Smooth muscle cell (in vitro differentiated cells): Measurements from ENCODE around the gene REN. TPM values are rescaled to one million over a fixed set of nuclear protein-coding genes. Genes with fewer than 3 reads are reported as not detected.
A peak's percentile ranks its signal among the peaks of the same experiment; 100 is the strongest.

Experiments
- DNase-seq: peaks from one replicate; lab custom pipeline; 2025; ENCODE audit not compliant: unreplicated experiment; lab: John Stamatoyannopoulos, UW
- H2AFZ ChIP-seq: fragments of 200-600 bp; sonication (generic); 2 replicates; pipeline ENCODE4 v1.6.0; 2016; ENCODE audit warnings: antibody characterized with exemption, low read depth, mild to moderate bottlenecking
- H3F3A ChIP-seq: fragments of 200-600 bp; sonication (generic); 2 replicates; pipeline ENCODE4 v1.6.0; 2017; ENCODE audit warnings: antibody characterized with exemption, low read depth
- H3K27ac ChIP-seq: fragments of 200-600 bp; sonication (generic); 2 replicates; pipeline ENCODE4 v1.5.1; 2016; ENCODE audit warnings: low read depth, mild to moderate bottlenecking
- H3K27me3 ChIP-seq: fragments of 200-600 bp; sonication (generic); 2 replicates; pipeline ENCODE4 v1.6.1; 2016; ENCODE audit warnings: low read depth, mild to moderate bottlenecking
- H3K36me3 ChIP-seq: fragments of 200-600 bp; sonication (generic); 2 replicates; pipeline ENCODE4 v1.5.1; 2016; ENCODE audit warnings: low read depth
- H3K4me1 ChIP-seq: fragments of 200-600 bp; sonication (generic); 2 replicates; pipeline ENCODE4 v1.5.1; 2016; ENCODE audit warnings: low read depth
- H3K4me2 ChIP-seq: fragments of 200-600 bp; sonication (generic); 2 replicates; pipeline ENCODE4 v1.6.0; 2016; ENCODE audit warnings: mild to moderate bottlenecking
- H3K4me3 ChIP-seq: fragments of 200-600 bp; sonication (generic); 2 replicates; pipeline ENCODE4 v1.5.1; 2016; ENCODE audit warnings: mild to moderate bottlenecking
- H3K79me2 ChIP-seq: fragments of 200-600 bp; sonication (generic); 2 replicates; pipeline ENCODE4 v1.6.0; 2016; ENCODE audit warnings: low read depth, mild to moderate bottlenecking
- H3K9ac ChIP-seq: fragments of 200-600 bp; sonication (generic); 2 replicates; pipeline ENCODE4 v1.6.0; 2016; ENCODE audit warnings: low read depth
- H3K9me3 ChIP-seq: fragments of 200-600 bp; sonication (generic); replicated peaks from 2 replicates; pipeline ENCODE4 v1.5.1; 2016; ENCODE audit warnings: low read depth
- H4K20me1 ChIP-seq: fragments of 200-600 bp; sonication (generic); 2 replicates; pipeline ENCODE4 v1.6.0; 2016; ENCODE audit warnings: low read depth
- WGBS: methylation state at CpG from one replicate; pipeline ENCODE4 v1.1.7; 2016; ENCODE audit warnings: low lambda C conversion rate; 5-methylcytosine and 5-hydroxymethylcytosine counted together
- polyA plus RNA-seq: library from polyadenylated mRNA; unstranded; fragments of >200 nt; fragmentation: Nextera tagmentation; extraction: Ambion mirVana; gene quantifications from 2 replicates; pipeline ENCODE4 v1.2.1, GENCODE V29; 2016
- total RNA-seq: library from RNA; depleted of rRNA; stranded (reverse); fragments of >200 nt; gene quantifications from 2 replicates; pipeline ENCODE4 v1.2.3, GENCODE V29; 2014
- TF ChIP-seq, protein P1 (sequence below): fragments of 200-600 bp; sonication (generic); IDR thresholded peaks from 2 replicates; pipeline ENCODE4 v1.5.1; 2017; ENCODE audit warnings: borderline replicate concordance, mild to moderate bottlenecking, antibody characterized with exemption; ENCODE audit not compliant: insufficient read depth, poor library complexity, severe bottlenecking

The REN gene
- total and polyA plus RNA-seq, 2 experiments from 2014 or later, result not detected

- Histone ChIP-seq H3K4me1 (peaks cover 3% of the 10 kb centered on the region), H2AFZ (no peak overlapping the region), H4K20me1 (no peaks in the 10 kb centered on the region), H3K36me3 (no peaks in the 10 kb centered on the region), H3K27ac (no peak overlapping the region), H3K9ac (no peak overlapping the region), H3K79me2 (no peaks in the 10 kb centered on the region), H3K4me3 (peak overlapping the region; percentile 18), H3F3A (no peaks in the 10 kb centered on the region), H3K4me2 (peak overlapping the region; percentile 74), H3K9me3 (no peaks in the 10 kb centered on the region), H3K27me3 (peaks cover 87% of the 10 kb centered on the region)
- no peak for DNase-seq
- TF ChIP-seq, protein P1, sequence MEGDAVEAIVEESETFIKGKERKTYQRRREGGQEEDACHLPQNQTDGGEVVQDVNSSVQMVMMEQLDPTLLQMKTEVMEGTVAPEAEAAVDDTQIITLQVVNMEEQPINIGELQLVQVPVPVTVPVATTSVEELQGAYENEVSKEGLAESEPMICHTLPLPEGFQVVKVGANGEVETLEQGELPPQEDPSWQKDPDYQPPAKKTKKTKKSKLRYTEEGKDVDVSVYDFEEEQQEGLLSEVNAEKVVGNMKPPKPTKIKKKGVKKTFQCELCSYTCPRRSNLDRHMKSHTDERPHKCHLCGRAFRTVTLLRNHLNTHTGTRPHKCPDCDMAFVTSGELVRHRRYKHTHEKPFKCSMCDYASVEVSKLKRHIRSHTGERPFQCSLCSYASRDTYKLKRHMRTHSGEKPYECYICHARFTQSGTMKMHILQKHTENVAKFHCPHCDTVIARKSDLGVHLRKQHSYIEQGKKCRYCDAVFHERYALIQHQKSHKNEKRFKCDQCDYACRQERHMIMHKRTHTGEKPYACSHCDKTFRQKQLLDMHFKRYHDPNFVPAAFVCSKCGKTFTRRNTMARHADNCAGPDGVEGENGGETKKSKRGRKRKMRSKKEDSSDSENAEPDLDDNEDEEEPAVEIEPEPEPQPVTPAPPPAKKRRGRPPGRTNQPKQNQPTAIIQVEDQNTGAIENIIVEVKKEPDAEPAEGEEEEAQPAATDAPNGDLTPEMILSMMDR, result no peak
- 25% methylated on average over 36 of the region's 44 CpGs for WGBS
Observed at GRCh38 chr1:204190212-204191211, 24.4 kb upstream of the REN start.

DNA sequence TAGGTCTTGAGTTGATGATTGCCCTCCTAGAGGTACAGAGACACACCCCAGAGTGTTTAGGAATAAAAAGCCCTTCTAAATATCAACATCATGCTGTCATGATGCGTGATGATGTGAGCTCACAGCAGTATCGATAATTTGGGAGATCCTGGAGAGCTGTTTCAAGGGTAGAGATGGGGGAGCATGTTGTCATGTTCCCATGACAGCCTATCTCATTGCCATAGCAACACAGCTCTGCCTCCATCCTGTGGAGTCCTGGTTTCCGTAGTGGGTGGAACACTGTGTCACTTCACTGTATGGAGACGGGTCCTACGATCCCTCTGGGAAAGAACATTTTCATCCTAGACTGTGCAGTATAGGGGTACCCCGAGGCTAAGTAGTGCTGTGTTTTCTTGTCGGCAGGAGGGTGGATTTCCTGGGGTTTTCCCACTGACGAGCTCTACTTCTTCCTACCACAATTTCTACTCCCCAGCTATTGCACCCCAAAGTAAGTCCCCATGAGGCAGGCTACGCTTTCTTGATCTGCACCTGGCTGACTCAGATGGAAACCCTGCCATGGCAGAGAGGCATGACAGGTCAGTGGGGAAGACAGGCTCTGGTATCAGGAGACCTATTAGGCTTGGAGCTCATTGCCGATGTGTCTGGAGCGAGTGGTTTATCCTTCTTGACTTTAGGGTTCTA lies 23.0 kb upstream of the REN start:
- H3K4me2 ChIP-seq, result no peak overlapping the region
- H3K4me1 ChIP-seq, result peaks cover 3% of the 10 kb centered on the region
- DNase-seq, result no peak
- no peak overlapping the region for H3K4me3 ChIP-seq
- no peak overlapping the region for H2AFZ ChIP-seq
- 85% methylated on average over 11 of the region's 11 CpGs for WGBS
- H3K9ac ChIP-seq, result no peak overlapping the region
- no peaks in the 10 kb centered on the region for H4K20me1 ChIP-seq
- no peaks in the 10 kb centered on the region for H3K79me2 ChIP-seq
- H3K36me3 ChIP-seq, result no peaks in the 10 kb centered on the region
- H3K27ac ChIP-seq, result no peak overlapping the region
- TF ChIP-seq, protein P1, result no peak
- peaks cover 80% of the 10 kb centered on the region for H3K27me3 ChIP-seq
- no peaks in the 10 kb centered on the region for H3F3A ChIP-seq
- no peaks in the 10 kb centered on the region for H3K9me3 ChIP-seq

GRCh38 chr1:204186597-204186996 lies 20.5 kb upstream of the REN start:
- Histone ChIP-seq H3K27ac (no peak overlapping the region), H3F3A (no peaks in the 10 kb centered on the region), H3K4me2 (no peak overlapping the region), H3K36me3 (no peaks in the 10 kb centered on the region), H3K9ac (no peak overlapping the region), H4K20me1 (no peaks in the 10 kb centered on the region), H3K27me3 (peaks cover 58% of the 10 kb centered on the region), H2AFZ (no peak overlapping the region), H3K4me3 (no peak overlapping the region), H3K79me2 (no peaks in the 10 kb centered on the region), H3K9me3 (no peaks in the 10 kb centered on the region), H3K4me1 (peaks cover 3% of the 10 kb centered on the region)
- DNase-seq, result no peak
- TF ChIP-seq, protein P1, result no peak
- 80% methylated on average over 10 of the region's 10 CpGs for WGBS
